ENCODE data around the gene PRLHR. TPM values are rescaled to one million over a fixed set of nuclear protein-coding genes. Genes with fewer than 3 reads are reported as not detected.
"Not testable (repeated sequence)": the region's sequence is repeated elsewhere in the genome, so short reads cannot be mapped to it uniquely, and the experiment has no call there.

The PRLHR gene
- total RNA-seq, 6 experiments from 2014 or later, result not detected

GRCh38 chr10:118621304-118621942, 26.0 kb upstream of the PRLHR start:
- TF ChIP-seq, protein P1, sequence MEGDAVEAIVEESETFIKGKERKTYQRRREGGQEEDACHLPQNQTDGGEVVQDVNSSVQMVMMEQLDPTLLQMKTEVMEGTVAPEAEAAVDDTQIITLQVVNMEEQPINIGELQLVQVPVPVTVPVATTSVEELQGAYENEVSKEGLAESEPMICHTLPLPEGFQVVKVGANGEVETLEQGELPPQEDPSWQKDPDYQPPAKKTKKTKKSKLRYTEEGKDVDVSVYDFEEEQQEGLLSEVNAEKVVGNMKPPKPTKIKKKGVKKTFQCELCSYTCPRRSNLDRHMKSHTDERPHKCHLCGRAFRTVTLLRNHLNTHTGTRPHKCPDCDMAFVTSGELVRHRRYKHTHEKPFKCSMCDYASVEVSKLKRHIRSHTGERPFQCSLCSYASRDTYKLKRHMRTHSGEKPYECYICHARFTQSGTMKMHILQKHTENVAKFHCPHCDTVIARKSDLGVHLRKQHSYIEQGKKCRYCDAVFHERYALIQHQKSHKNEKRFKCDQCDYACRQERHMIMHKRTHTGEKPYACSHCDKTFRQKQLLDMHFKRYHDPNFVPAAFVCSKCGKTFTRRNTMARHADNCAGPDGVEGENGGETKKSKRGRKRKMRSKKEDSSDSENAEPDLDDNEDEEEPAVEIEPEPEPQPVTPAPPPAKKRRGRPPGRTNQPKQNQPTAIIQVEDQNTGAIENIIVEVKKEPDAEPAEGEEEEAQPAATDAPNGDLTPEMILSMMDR (IDR thresholded peaks at IDR 0.05), result no peak
- Mint-ChIP-seq H3K9me3 (no peaks in the 10 kb centered on the region), H3K27me3 (ENCODE audit: insufficient read depth) (peaks cover 32% of the 10 kb centered on the region), H3K4me3 (no peak overlapping the region), H3K27ac (no peak overlapping the region), H3K4me1 (ENCODE audit: low read depth) (peaks cover 6% of the 10 kb centered on the region; the same call in 1 of the 2 replicates), H3K36me3 (ENCODE audit: low read depth) (no peaks in the 10 kb centered on the region)
- no peak for DNase-seq

DNA sequence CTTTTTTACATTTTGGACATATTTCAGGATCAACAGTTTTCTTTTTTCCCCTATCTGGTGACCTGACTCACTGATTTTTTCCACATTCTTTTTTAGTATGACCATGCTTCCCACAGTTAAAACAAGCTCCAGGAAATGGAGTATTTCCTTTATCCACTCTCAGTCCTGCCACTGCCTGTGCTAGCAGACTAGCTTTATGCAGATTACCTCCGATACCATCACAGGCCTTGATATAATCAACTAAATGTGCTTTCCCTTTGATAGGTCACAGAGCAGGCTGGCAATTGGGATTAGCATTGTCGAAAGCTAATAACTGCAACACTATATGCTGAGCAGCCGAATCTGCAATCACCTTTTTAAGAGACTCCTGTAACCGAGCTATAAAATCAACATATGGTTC, 18.4 kb upstream of the PRLHR start:
- H3K27me3 Mint-ChIP-seq (ENCODE audit: insufficient read depth), result peaks cover 17% of the 10 kb centered on the region
- H3K4me1 Mint-ChIP-seq (ENCODE audit: low read depth); H3K4me3 Mint-ChIP-seq; H3K36me3 Mint-ChIP-seq (ENCODE audit: low read depth); DNase-seq; H3K27ac Mint-ChIP-seq; H3K9me3 Mint-ChIP-seq: not testable (repeated sequence)

DNA sequence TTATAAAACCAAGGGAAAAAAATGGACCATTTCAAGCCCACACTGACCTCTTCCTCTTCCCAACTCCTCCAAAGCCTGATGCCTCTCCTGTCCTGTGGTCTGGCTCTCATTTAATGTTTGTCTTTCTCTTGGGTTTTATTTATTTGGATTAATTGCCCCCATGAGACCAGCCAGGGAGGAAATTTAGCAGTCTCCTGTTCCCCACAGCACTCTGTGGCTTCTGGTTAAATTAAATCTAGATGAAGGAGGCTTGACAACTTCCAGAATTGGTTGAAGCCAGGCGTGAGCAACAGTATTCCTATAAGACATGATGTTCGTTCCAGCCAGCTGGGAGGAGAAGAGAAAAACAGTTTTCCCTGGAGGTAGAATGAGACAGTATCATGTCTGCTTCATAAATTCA, 15.1 kb upstream of the PRLHR start:
- Mint-ChIP-seq H3K27ac (no peak overlapping the region), H3K36me3 (ENCODE audit: low read depth) (no peaks in the 10 kb centered on the region), H3K4me3 (no peak overlapping the region), H3K27me3 (ENCODE audit: insufficient read depth) (peaks cover 15% of the 10 kb centered on the region), H3K9me3 (peaks cover 9% of the 10 kb centered on the region), H3K4me1 (ENCODE audit: low read depth) (no peaks in the 10 kb centered on the region)
- TF ChIP-seq, protein P1 (IDR thresholded peaks at IDR 0.05), result no peak
- DNase-seq, result no peak

GRCh38 chr10:118607768-118608354, 12.4 kb upstream of the PRLHR start:
- Mint-ChIP-seq H3K9me3 (peaks cover 9% of the 10 kb centered on the region), H3K4me3 (no peak overlapping the region), H3K27ac (no peak overlapping the region), H3K4me1 (ENCODE audit: low read depth) (no peaks in the 10 kb centered on the region), H3K36me3 (ENCODE audit: low read depth) (no peaks in the 10 kb centered on the region), H3K27me3 (ENCODE audit: insufficient read depth) (peaks cover 12% of the 10 kb centered on the region)
- DNase-seq, result no peak
- TF ChIP-seq, protein P1 (IDR thresholded peaks at IDR 0.05), result no peak

DNA sequence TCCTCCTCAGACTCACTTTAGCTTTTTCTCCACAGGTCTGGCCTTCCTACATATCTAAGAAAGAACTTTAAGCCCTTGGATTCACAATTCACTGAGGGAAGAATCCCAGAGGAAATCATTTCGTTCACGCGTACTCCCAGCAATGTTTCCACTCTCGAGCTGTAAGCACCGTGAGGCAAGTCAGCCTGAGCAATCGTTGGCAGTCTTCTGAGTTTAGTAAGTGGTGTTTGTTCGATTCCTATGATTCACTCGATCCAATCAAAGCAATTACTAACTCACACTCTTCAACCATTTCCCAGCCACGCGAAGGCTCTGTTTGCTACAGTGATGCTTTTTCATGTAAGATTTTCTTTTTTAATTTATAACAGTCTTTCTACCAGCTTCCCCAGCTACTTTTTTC, 10.2 kb upstream of the PRLHR start:
- Mint-ChIP-seq H3K4me3 (no peak overlapping the region), H3K27ac (no peak overlapping the region), H3K27me3 (ENCODE audit: insufficient read depth) (peaks cover 15% of the 10 kb centered on the region), H3K36me3 (ENCODE audit: low read depth) (no peaks in the 10 kb centered on the region), H3K4me1 (ENCODE audit: low read depth) (no peaks in the 10 kb centered on the region), H3K9me3 (peaks cover 9% of the 10 kb centered on the region)
- no peak for DNase-seq
- TF ChIP-seq, protein P1 (IDR thresholded peaks at IDR 0.05), result no peak

DNA sequence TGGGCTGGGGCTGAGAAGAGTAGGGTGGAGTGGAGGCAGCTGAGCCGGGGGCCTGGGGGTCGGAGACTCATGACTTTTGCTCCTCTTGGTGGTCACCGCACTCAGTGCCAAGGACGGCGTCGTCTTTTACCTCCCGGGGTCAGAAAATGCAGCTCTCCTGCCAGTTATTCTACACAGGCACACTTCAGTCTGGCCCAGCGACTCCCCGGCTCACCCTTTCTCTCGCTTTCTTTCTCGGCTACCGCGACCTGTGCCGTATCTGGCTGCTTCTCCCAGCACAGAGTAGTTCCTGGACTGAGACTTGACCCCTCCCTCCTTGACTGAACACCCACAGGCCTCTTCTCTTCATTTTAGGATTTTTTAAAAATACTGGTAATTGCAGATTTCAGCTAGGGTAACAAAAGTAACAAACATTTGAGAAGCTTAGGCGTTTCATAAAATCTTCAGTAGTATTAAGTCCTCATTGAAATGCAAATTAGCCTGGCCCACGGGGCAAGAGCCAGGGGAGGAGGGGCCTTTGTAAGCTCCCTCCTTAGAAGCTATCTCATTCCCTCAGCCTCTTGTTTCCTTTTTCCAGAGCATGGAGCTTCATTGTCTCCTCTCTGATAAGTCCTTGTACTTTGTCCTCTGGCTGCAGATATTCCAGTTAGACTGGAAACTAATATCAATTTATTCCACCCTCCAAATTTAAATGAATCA, 1.1 kb upstream of the PRLHR start:
- no peaks in the 10 kb centered on the region for H3K4me1 Mint-ChIP-seq (ENCODE audit: low read depth)
- H3K27me3 Mint-ChIP-seq (ENCODE audit: insufficient read depth), result peaks cover 30% of the 10 kb centered on the region
- TF ChIP-seq, protein P1 (IDR thresholded peaks at IDR 0.05), result no peak
- no peaks in the 10 kb centered on the region for H3K36me3 Mint-ChIP-seq (ENCODE audit: low read depth)
- H3K4me3 Mint-ChIP-seq, result no peak overlapping the region
- peaks cover 5% of the 10 kb centered on the region for H3K9me3 Mint-ChIP-seq
- no peak overlapping the region for H3K27ac Mint-ChIP-seq
- DNase-seq, result no peak

All from HFFc6 (cell line).